Stimulated activated CD8-positive, alpha-beta memory T cell treated with anti-CD3 and anti-CD28 coated beads, Interleukin-12 subunit alpha, Interleukin-12 subunit beta, amount 100 ng/mL, for 24 hours (primary cell): Measurements from ENCODE around the gene OCRL.

Experiments used
- DNase-seq: peaks from one replicate; pipeline ENCODE4 v3.0.0-alpha.2; 2020; ENCODE audit errors: extremely low read depth

Gene OCRL

GRCh38 chrX:129540068-129540653, at the start of gene OCRL:
Gene OCRL, plus strand, starts transcription at chrX:129540259. Its CDS starts 181 bp downstream, at chrX:129540440.
- no peak for DNase-seq

DNA sequence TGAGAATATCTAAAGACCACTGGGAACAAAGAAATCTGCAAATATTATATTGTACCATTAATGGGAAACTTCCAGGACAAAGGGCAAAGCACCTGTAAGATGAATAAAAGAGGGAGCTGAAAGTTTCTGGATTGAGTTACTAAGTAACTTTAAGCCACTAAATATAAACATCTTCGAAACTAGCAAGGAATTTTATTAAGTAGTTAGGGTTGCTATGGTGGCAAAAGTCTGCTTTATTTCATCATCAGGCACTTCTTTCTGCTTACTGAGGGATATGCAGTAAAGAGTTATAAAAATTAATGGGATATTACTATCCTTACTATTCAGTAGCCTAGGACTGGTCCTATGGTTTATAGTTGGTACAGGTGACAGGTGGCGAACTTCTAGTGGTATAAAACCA, 49.7 kb upstream of the OCRL start:
- no peak for DNase-seq

GRCh38 chrX:129493643-129494042, 46.4 kb upstream of the OCRL start:
- DNase-seq: no peak

DNA sequence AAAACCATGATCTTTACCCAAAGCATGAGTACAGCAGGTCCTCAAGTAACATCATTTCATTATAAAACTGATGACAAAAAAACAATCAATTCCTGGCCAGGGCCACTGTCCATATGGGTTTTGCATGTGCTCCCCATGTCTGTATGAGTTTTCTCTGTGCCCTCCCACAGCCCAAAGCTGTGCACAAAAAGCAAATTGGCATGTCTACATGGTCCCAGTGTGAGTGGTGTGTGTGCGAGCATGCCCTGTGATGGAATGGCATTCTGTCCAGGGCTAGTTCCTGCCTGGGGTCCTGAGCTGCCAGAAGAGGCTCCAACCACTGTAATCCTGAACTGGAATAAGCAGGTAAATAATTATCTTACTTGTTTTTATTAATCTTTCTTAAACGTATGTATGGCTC, 45.2 kb upstream of the OCRL start:
- no peak for DNase-seq

DNA sequence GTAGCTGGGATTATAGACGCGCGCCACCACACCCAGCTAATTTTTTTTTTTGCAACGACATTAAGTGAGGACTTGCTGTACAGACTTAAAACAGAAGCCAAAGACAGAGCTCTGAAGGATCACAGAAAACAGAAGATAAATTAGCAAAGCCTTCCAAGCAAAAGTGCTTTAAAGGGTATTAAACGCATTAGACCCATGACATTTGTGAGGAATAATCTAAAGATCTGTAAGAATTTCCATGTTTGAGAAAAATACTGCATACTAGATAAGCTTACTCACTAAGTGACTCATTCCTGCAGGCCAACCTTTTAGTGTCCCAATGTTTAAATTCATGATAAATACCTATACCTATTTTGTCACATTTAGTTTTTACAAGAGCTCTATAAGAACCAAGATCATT, 44.2 kb upstream of the OCRL start:
- DNase-seq: no peak

DNA sequence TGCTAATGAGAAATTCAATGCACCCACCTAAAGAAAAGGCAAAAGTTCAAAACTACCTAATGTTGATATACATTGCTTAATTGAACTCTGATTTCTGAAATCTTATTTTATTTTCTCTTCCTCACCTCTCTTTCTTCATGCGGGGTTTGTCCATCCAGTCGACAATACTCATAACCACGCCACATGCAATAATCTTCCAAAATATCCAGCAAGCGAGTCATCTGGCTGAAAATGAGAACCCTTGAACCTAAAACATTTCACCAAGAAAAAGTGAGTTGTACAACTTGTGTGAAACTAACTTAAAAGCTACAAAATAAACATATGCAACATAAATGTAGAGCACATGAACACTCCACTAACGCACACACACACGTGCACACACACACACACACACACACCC, 43.4 kb upstream of the OCRL start:
- no peak for DNase-seq

GRCh38 chrX:129497146-129497843, 42.8 kb upstream of the OCRL start:
- DNase-seq: no peak

DNA sequence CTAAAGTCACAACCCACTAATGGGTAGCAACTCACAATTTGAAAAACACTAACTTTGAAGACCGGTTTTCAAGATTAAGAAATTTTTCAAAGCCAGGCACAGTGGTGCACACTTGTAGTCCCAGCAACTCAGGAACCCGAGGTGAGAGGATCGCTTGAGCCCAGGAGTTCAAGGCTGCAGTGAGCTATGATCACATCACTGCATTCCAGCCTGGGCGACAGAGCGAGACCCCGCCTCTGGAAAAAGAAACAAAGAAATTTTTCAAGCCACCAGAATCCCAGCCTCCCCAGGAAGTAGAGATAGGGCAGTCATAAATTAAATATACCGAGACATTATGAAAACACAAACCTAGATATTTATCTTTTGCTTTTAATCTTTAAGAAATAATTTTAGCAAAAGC, 29.7 kb upstream of the OCRL start:
- no peak for DNase-seq

DNA sequence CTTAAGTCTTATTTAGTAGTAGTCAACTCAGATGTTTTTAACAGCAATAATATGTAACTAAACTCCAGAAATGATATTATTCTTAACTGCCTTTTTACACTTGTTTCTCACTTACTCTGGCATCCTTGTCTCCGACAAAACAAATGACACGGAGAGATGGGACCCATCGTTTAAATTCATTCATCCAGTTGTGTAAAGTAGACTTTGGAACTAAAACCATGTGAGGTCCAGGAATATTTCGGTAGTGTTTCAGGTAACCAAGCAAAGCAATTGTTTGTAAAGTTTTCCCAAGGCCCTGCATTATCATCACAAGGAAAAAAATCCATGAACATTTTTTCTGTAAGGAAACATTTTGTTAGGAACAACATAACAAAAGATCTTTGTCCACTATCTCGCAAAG, 28.4 kb upstream of the OCRL start:
- no peak for DNase-seq

- DNase-seq: no peak
Observed at GRCh38 chrX:129512409-129512808, 27.6 kb upstream of the OCRL start.

- no peak for DNase-seq
Observed at GRCh38 chrX:129516402-129516801, 23.7 kb upstream of the OCRL start.

DNA sequence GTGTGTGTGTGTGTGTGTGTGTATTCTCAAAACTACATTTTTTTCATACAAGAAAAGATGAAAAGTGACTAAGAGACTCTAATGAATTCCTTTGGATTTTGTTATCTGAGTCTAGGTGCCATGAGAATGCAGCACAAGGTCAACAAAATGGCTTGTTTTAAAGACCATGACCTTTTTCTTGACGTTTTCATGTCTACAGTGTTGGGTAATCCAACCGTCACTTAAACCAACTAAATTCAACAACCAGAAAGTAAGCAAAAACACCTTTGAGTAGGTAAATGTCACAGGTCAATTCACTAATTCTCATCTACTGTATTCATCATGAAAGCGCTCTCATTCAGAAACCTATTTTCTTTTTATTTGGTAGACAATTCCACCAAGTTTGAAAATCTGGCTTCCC, 19.9 kb upstream of the OCRL start:
- DNase-seq: no peak

DNA sequence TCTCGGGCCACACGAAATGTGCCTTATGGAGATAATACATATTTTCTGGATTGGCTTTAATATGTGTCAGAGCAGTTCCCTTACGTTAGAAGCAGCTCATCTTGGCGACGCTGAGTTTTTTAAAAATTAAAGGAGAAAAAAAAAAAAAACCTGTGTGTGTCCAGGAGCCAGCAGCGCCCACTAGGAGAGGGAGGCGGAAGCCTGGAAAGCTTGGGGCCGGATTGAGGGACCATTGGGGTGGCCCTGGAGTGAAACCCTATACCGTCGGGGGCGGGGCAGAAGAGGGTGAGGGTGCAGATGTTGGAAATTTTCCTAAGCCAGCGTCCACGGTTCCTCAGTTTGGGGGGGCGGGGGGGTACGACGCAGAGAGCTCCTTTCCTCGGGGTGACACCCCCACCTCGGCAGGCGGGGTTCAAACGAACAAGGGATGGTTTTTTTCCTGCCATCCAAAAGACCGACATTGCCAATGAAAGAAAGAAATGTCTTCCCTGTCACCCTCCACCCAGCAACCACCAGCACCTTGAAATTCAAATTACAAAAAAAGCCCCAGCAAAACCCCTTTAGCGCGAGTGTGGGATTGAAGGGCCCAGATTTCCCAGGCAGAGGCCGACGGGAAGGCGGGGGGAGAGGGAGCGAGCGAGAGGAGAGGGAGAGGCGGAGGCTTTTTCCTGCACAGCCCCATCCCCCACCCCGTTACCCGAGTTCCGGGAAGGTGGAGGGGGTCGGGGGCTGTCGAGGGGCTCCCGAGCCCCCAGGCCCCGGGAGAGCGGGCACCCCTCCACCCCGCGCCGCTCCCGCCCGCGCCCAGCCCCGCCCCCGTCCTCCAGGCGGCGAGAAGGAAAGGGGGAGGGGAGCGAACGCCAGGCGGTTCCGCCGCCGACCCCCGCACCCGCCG, 17.6 kb upstream of the OCRL start:
- DNase-seq: no peak

GRCh38 chrX:129523079-129523911, 16.8 kb upstream of the OCRL start, which contains the start of gene SMARCA1:
Gene SMARCA1, minus strand, starts transcription at chrX:129523490. Its CDS starts 120 bp downstream, at chrX:129523370.
- DNase-seq: no peak

DNA sequence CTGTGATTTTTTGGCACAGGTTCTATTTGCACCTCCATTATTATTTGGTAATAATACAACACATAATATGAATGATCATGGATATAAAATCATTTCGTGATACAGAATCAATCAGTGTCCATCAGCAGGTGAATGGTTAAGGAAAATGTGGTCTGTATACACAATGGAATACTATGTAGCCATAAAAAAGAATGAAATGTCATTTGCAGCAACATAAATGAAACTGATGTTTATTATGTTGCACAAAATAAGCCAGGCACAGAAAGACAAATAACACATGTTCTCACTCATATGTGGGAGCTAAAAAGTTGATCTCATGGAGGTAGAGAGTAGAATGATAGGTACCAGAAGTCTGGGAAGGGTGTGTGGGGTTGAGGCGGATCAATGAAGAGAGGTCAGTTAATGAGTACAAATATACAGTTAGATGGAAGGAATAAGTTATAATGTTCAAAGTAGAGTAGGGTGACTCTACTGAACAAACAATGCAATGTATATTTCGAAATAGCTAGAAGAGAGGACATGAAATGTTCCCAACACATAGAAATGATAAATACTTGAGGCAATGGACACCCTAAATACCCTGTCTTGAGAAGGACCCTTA, 15.7 kb upstream of the OCRL start:
- DNase-seq: no peak

DNA sequence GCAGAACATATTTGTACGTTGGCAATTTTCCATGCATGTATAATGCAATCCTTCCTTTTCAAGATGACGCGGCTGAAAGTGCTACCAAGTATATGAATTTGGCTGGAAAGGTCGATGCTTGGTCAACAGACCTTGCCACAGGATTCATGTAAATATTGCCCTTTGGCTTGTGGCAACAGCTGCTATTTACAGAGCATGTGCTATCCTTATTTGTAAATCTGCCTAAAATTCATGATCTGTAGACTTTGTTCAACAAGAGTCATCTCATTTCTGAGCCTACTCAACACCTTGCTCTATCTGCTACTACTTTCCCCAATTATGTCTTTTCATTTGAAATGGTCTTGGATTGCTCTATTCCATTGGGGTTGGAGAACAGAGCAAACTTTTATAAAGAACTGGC, 14.9 kb upstream of the OCRL start:
- DNase-seq: no peak

DNA sequence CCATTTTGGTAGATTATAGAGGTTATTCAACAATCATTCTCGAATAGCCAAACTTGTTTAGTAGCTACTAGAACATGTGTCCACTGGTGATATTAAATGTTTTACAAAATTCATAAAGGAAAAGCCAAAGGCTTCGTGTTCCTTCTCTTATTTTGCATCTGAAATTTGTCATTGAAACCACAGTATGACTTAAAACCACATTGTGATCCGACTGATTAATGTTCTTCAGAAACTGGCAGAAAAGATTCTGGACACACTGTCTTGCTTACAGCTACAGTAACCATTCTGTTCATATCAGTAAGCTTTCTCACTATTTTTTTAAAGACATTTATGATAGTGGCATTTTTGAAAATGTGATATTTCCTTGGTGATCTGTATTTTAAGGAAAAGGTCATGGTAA, 14.2 kb upstream of the OCRL start:
- no peak for DNase-seq

GRCh38 chrX:129529685-129530281, 10.3 kb upstream of the OCRL start:
- DNase-seq: no peak

GRCh38 chrX:129530410-129530809, 9.6 kb upstream of the OCRL start:
- no peak for DNase-seq

DNA sequence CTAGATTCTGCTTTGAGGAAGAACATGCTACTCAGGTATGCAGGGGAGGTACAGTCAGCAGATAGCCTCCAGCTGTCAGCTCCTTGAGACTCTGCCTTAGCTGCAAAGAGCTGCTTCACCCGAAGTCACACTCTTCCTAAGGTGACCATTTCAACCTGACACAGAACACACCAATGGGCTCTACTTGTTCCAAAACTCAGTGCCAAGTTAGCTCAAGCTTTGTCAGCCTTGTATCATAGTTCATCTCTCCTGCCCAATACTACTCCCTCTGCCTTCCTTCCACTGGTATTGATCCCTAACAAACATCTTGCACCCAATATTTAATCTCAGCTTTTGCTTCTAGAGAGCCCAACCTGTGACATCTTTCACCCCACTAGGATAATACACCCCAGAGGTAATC, 8.9 kb upstream of the OCRL start:
- no peak for DNase-seq
